ENCODE measurements around the gene MTM1.

Gene MTM1

GRCh38 chrX:150649096-150649870 is 80.9 kb downstream of the MTM1 start:
- H3K27ac ChIP-seq: no peak overlapping the region
- no peaks in the 10 kb centered on the region for H3K9me3 ChIP-seq (ENCODE audit: control insufficient read depth, low read length)
- H3K36me3 ChIP-seq (ENCODE audit: control insufficient read depth, insufficient read depth, low read length): no peaks in the 10 kb centered on the region
- no peak overlapping the region for H3K4me3 ChIP-seq (ENCODE audit: low read depth, low read length)
- no peak overlapping the region for H3K4me2 ChIP-seq (ENCODE audit: low read length)
- H3K79me2 ChIP-seq: no peaks in the 10 kb centered on the region
- no peak overlapping the region for H3K9ac ChIP-seq
- H2AFZ ChIP-seq: no peak overlapping the region
- no peaks in the 10 kb centered on the region for H3K4me1 ChIP-seq
- H3K27me3 ChIP-seq (ENCODE audit: control insufficient read depth, insufficient read depth, low read length): no peaks in the 10 kb centered on the region
- TF ChIP-seq CTCF (IDR thresholded peaks at IDR 0.05): no peak

GRCh38 chrX:150651906-150652305 is 83.5 kb downstream of the MTM1 start:
- Histone ChIP-seq H3K27me3 (ENCODE audit: control insufficient read depth, insufficient read depth, low read length) (no peaks in the 10 kb centered on the region), H3K4me2 (ENCODE audit: low read length) (no peak overlapping the region), H3K4me1 (no peaks in the 10 kb centered on the region), H3K4me3 (ENCODE audit: low read depth, low read length) (no peak overlapping the region), H3K36me3 (ENCODE audit: control insufficient read depth, insufficient read depth, low read length) (no peaks in the 10 kb centered on the region), H3K79me2 (no peaks in the 10 kb centered on the region), H2AFZ (no peak overlapping the region), H3K9me3 (ENCODE audit: control insufficient read depth, low read length) (no peaks in the 10 kb centered on the region), H3K9ac (no peak overlapping the region), H3K27ac (no peak overlapping the region)
- TF ChIP-seq CTCF (IDR thresholded peaks at IDR 0.05): no peak

GRCh38 chrX:150655788-150656187 is 87.4 kb downstream of the MTM1 start:
- H3K4me2 ChIP-seq (ENCODE audit: low read length): no peak overlapping the region
- no peaks in the 10 kb centered on the region for H3K27me3 ChIP-seq (ENCODE audit: control insufficient read depth, insufficient read depth, low read length)
- H3K36me3 ChIP-seq (ENCODE audit: control insufficient read depth, insufficient read depth, low read length): no peaks in the 10 kb centered on the region
- no peaks in the 10 kb centered on the region for H3K79me2 ChIP-seq
- no peak overlapping the region for H3K4me3 ChIP-seq (ENCODE audit: low read depth, low read length)
- H3K9me3 ChIP-seq (ENCODE audit: control insufficient read depth, low read length): no peaks in the 10 kb centered on the region
- no peak overlapping the region for H3K27ac ChIP-seq
- no peak for TF ChIP-seq CTCF (IDR thresholded peaks at IDR 0.05)
- H3K4me1 ChIP-seq: no peaks in the 10 kb centered on the region
- H3K9ac ChIP-seq: no peak overlapping the region
- no peak overlapping the region for H2AFZ ChIP-seq

- Histone ChIP-seq H3K9ac (no peak overlapping the region), H2AFZ (no peak overlapping the region), H3K4me2 (ENCODE audit: low read length) (no peak overlapping the region), H3K79me2 (no peaks in the 10 kb centered on the region), H3K27ac (no peak overlapping the region), H3K36me3 (ENCODE audit: control insufficient read depth, insufficient read depth, low read length) (no peaks in the 10 kb centered on the region), H3K4me1 (no peaks in the 10 kb centered on the region), H3K9me3 (ENCODE audit: control insufficient read depth, low read length) (no peaks in the 10 kb centered on the region), H3K27me3 (ENCODE audit: control insufficient read depth, insufficient read depth, low read length) (no peaks in the 10 kb centered on the region), H3K4me3 (ENCODE audit: low read depth, low read length) (no peak overlapping the region)
- TF ChIP-seq CTCF (IDR thresholded peaks at IDR 0.05): no peak
These were observed 94.7 kb downstream of the MTM1 start for GRCh38 chrX:150663073-150663472.

GRCh38 chrX:150664290-150664689 is 95.9 kb downstream of the MTM1 start:
- no peaks in the 10 kb centered on the region for H3K36me3 ChIP-seq (ENCODE audit: control insufficient read depth, insufficient read depth, low read length)
- no peak overlapping the region for H3K9ac ChIP-seq
- no peak overlapping the region for H3K27ac ChIP-seq
- no peak for TF ChIP-seq CTCF (IDR thresholded peaks at IDR 0.05)
- H3K4me3 ChIP-seq (ENCODE audit: low read depth, low read length): no peak overlapping the region
- no peak overlapping the region for H3K4me2 ChIP-seq (ENCODE audit: low read length)
- no peaks in the 10 kb centered on the region for H3K9me3 ChIP-seq (ENCODE audit: control insufficient read depth, low read length)
- H2AFZ ChIP-seq: no peak overlapping the region
- no peaks in the 10 kb centered on the region for H3K79me2 ChIP-seq
- no peaks in the 10 kb centered on the region for H3K27me3 ChIP-seq (ENCODE audit: control insufficient read depth, insufficient read depth, low read length)
- no peaks in the 10 kb centered on the region for H3K4me1 ChIP-seq
